Measurements from ENCODE around the gene CNTN6.

The CNTN6 gene

GRCh38 chr3:1172644-1173043 is 79.8 kb downstream of the CNTN6 start:
- no peak for DNase-seq (ENCODE audit: low read depth in 2 of 2, low spot score in 1 of 2)

GRCh38 chr3:1179146-1179545 is 86.3 kb downstream of the CNTN6 start:
- DNase-seq (ENCODE audit: low read depth in 2 of 2, low spot score in 1 of 2): no peak

GRCh38 chr3:1183320-1184048 is 90.7 kb downstream of the CNTN6 start:
- DNase-seq (ENCODE audit: low read depth in 2 of 2, low spot score in 1 of 2): no peak

- DNase-seq (ENCODE audit: low read depth in 2 of 2, low spot score in 1 of 2): no peak
These were observed 97.7 kb downstream of the CNTN6 start for GRCh38 chr3:1190569-1190968.

GRCh38 chr3:1191026-1191425 is 98.2 kb downstream of the CNTN6 start:
- no peak for DNase-seq (ENCODE audit: low read depth in 2 of 2, low spot score in 1 of 2)

- no peak for DNase-seq (ENCODE audit: low read depth in 2 of 2, low spot score in 1 of 2)
These were observed 103.1 kb downstream of the CNTN6 start for GRCh38 chr3:1195947-1196346.

GRCh38 chr3:1197051-1197450 is 104.2 kb downstream of the CNTN6 start:
- DNase-seq (ENCODE audit: low read depth in 2 of 2, low spot score in 1 of 2): no peak

- DNase-seq (ENCODE audit: low read depth in 2 of 2, low spot score in 1 of 2): no peak
These were observed 107.5 kb downstream of the CNTN6 start for GRCh38 chr3:1200371-1200770.

GRCh38 chr3:1207904-1208303 is 115.1 kb downstream of the CNTN6 start:
- no peak for DNase-seq (ENCODE audit: low read depth in 2 of 2, low spot score in 1 of 2)

- DNase-seq (ENCODE audit: low read depth in 2 of 2, low spot score in 1 of 2): no peak
These were observed 122.1 kb downstream of the CNTN6 start for GRCh38 chr3:1214933-1215332.

- DNase-seq (ENCODE audit: low read depth in 2 of 2, low spot score in 1 of 2): no peak
These were observed 124.0 kb downstream of the CNTN6 start for GRCh38 chr3:1216856-1217255.

GRCh38 chr3:1227111-1227510 is 134.3 kb downstream of the CNTN6 start:
- DNase-seq (ENCODE audit: low read depth in 2 of 2, low spot score in 1 of 2): no peak

- DNase-seq (ENCODE audit: low read depth in 2 of 2, low spot score in 1 of 2): no peak
These were observed 135.5 kb downstream of the CNTN6 start for GRCh38 chr3:1228289-1228688.

- no peak for DNase-seq (ENCODE audit: low read depth in 2 of 2, low spot score in 1 of 2)
These were observed 138.1 kb downstream of the CNTN6 start for GRCh38 chr3:1230920-1231319.

GRCh38 chr3:1232276-1232675 is 139.5 kb downstream of the CNTN6 start:
- no peak for DNase-seq (ENCODE audit: low read depth in 2 of 2, low spot score in 1 of 2)

- no peak for DNase-seq (ENCODE audit: low read depth in 2 of 2, low spot score in 1 of 2)
These were observed 142.8 kb downstream of the CNTN6 start for GRCh38 chr3:1235526-1236120.

- DNase-seq (ENCODE audit: low read depth in 2 of 2, low spot score in 1 of 2): no peak
These were observed 158.6 kb downstream of the CNTN6 start for GRCh38 chr3:1251282-1252060.

GRCh38 chr3:1252061-1252430 is 159.2 kb downstream of the CNTN6 start:
- DNase-seq (ENCODE audit: low read depth in 2 of 2, low spot score in 1 of 2): no peak

- no peak for DNase-seq (ENCODE audit: low read depth in 2 of 2, low spot score in 1 of 2)
These were observed 169.4 kb downstream of the CNTN6 start for GRCh38 chr3:1262246-1262645.

GRCh38 chr3:1263121-1263520 is 170.3 kb downstream of the CNTN6 start:
- no peak for DNase-seq (ENCODE audit: low read depth in 2 of 2, low spot score in 1 of 2)

GRCh38 chr3:1269808-1270207 is 177.0 kb downstream of the CNTN6 start:
- no peak for DNase-seq (ENCODE audit: low read depth in 2 of 2, low spot score in 1 of 2)

- DNase-seq (ENCODE audit: low read depth in 2 of 2, low spot score in 1 of 2): no peak
These were observed 179.9 kb downstream of the CNTN6 start for GRCh38 chr3:1272546-1273265.

Data from stimulated activated CD8-positive, alpha-beta memory T cell treated with anti-CD3 and anti-CD28 coated beads, Interleukin-4, amount 100 ng/mL, for 1 hour (primary cell).